GM19351 (cell line): ENCODE results near the gene TMEM79.
A peak's percentile ranks its signal among the peaks of the same experiment; 100 is the strongest.

Source experiments
- ATAC-seq: cut with Tn5 transposase; IDR thresholded peaks from one replicate; pipeline ENCODE4 v1.9.1; 2021; ENCODE audit warnings: mild to moderate bottlenecking, moderate library complexity; ENCODE audit not compliant: unreplicated experiment

TMEM79 gene

GRCh38 chr1:156262461-156263287 is 21.5 kb upstream of the TMEM79 start:
- ATAC-seq = no peak

GRCh38 chr1:156263288-156263655 is 20.9 kb upstream of the TMEM79 start:
- ATAC-seq = no peak

- ATAC-seq = no peak
Observed at GRCh38 chr1:156266051-156266450, 18.1 kb upstream of the TMEM79 start.

- no peak for ATAC-seq
Observed at GRCh38 chr1:156268336-156268735, 15.8 kb upstream of the TMEM79 start.

DNA sequence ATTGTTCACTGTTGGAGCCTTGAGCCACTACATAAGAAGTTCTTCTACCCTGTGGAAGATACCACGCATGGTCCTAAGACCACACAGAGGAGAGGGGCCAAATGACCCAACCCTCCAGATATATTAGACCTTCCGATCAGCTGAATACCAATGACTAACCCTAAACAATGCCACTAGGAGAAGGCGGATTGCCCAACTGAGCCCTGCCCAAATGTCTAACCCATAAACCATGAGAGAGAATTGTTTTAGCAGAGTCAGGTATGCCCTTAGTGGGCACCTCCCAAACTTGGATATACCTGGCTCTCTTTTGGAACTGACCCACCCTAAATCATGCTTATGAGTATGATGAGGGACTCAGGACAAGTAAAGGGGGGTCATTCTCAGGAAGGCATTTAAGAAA is 13.8 kb upstream of the TMEM79 start:
- ATAC-seq = no peak

DNA sequence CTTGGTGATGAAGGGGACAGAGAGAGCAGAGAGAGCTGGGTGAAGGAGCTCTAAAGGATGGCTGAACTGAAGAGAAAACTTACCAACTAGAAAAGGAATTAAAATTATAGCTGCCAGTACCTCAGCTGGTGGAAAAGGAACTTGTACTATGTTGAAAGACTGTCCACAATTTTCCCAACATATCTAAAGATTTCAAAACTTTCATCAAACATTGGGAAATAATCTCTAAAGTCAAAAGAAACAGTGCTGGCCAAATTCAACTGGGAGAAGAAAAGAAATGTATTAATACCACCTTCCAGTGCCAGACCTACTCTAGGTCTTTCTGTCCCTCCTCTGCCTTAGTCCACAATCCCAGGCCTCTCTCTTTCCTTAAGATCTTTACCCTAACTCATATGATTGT is 7.6 kb upstream of the TMEM79 start:
- no peak for ATAC-seq

DNA sequence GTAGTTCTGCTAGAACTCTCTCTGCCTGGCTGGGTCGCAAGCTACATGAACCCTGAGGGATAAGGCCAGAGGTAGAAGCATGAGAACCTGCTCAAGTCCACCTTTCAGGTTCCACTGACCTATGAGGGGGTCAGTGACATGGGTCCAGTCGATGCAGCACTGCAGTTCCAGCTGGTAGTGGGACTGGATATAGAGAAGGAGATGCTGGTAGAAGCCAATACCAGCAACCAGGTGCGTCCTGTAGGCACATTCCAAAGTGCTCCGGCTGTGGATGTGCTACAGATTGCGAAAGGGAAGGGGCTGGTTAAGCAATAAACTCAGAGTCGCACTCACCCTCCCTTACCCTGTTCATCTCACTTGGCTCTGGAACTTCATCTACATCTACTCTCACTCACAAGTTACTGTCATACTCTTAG is 7.2 kb upstream of the TMEM79 start:
- no peak for ATAC-seq

DNA sequence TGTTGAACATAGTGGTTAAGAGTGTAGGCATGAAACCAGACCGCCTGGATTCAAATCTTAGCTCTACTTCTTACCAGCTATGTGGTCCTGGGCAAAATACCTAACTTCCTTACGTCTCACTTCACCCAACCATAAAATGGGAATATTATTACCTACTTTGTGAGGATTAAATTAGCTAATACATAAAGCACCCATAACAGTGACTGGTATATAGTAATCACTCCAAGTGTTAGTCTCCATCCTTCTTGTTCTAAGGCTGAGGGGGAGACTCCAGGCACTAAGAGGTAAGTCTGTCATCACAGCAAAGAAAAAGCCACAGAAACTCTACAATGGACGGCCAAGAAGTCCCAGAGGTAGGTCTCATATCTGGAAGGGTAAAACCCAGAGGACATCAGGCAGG is 4.3 kb upstream of the TMEM79 start:
- no peak for ATAC-seq

DNA sequence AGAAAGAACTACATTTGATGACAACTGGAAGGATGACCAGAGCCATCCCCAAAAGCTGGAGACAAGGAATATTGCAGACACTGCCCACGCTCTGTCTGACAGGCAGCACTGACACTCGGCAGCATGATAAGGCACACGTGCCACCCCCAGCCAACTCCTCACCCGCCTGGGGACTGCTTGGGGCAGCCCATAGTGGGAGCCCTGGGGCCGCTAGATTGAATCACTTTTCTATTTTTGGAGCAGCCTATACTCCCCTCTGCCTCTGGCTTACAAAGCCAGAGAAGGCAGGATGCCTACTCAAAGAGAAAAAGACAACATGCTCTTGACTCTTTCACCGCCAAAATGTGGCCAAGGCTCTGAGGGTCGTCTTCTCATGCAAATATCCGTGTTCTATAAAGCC is 2.8 kb upstream of the TMEM79 start:
- peak; percentile 55 for ATAC-seq

GRCh38 chr1:156281693-156282478 is 2.2 kb upstream of the TMEM79 start:
- ATAC-seq = peak; percentile 3

GRCh38 chr1:156282479-156283222 is 1.5 kb upstream of the TMEM79 start, which contains the start of gene SMG5:
Gene SMG5, minus strand, starts transcription at chr1:156282825. Its CDS starts 145 bp downstream, at chr1:156282680.
- peak; percentile 78 for ATAC-seq

GRCh38 chr1:156283521-156283920 is 604 bp upstream of the TMEM79 start:
- ATAC-seq = no peak

GRCh38 chr1:156284757-156285156 is 632 bp downstream of the TMEM79 start:
- ATAC-seq = no peak

DNA sequence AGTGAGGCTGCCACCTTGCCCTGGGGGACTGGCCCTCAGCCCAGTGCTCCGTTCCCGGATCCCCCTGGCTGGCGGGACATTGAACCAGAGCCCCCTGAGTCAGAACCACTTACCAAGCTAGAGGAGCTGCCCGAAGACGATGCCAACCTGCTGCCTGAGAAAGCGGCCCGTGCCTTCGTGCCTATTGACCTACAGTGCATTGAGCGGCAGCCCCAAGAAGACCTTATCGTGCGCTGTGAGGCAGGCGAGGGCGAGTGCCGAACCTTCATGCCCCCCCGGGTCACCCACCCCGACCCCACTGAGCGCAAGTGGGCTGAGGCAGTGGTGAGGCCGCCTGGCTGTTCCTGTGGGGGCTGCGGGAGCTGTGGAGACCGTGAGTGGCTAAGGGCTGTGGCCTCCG is 1.3 kb downstream of the TMEM79 start:
- ATAC-seq = no peak

GRCh38 chr1:156286061-156286460 is 1.9 kb downstream of the TMEM79 start:
- no peak for ATAC-seq

DNA sequence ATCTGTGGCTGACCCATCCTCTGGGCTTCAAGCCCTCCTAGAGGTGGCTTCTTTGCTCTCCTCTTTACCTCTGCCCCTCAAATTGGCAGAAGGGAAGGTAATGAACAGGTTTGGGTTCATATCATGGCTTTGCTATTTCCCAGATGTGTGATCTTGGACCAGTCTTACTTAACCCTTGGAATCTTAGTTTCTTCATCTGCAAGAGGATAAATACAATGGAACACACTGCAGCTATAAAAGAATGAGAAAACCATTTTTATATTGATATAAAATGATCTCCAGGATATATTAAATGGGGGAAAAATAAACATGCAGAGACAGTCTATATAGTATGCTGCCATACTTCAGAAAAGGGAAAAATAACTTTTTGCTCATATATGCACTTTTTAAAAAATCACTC is 5.7 kb downstream of the TMEM79 start:
- no peak for ATAC-seq

- no peak for ATAC-seq
Observed at GRCh38 chr1:156291226-156292061, 7.3 kb downstream of the TMEM79 start.

DNA sequence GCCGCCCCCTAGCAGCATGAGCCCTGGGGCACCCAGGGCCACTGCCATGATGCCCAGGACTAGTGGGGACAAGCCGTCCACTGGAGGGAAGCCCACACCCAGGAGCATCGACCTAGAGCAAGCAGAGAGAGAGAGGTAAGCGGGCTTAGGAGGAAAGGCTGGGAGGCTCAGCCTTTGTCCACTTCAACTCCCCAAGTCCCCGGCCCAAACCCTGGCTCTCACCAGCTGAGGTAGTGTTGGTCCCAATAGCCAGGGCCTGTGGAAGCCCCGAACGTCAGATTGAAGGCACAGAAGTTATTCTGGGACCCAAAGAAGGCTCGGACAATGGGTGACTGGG is 8.9 kb downstream of the TMEM79 start:
- no peak for ATAC-seq

DNA sequence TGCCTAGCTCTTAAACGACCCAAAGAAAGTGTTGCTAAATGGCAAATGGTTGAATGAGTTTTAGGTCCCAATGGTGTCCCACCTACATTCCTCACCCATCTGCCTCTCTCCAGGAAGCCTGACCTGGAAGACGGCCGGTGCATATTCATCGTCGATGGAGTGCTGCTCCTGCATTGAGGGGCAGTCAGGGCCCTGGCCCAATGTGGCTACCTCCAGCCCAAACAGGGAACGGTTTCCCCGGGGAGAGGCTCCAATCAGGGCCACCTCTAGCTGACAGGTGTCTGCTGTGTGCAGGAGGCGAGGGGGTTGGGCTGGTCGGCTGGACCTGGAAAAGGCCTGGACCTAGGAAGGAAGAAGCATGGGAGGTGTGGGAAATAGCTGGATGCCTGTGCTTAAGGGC is 9.8 kb downstream of the TMEM79 start:
- no peak for ATAC-seq

- peak; percentile 49 for ATAC-seq
Observed at GRCh38 chr1:156295391-156295947, 11.3 kb downstream of the TMEM79 start, which contains the start of gene GLMP. Gene GLMP, minus strand, starts transcription at chr1:156295679. Its CDS starts 34 bp downstream, at chr1:156295645.
